Calu3 (cell line): Measurements from ENCODE around the gene SPATC1L. TPM values are rescaled to one million over a fixed set of nuclear protein-coding genes. Genes with fewer than 3 reads are reported as not detected.

Experiments used
- BruUV-seq: library from RNA; stranded (reverse); fragments of 400-500 nt; replicated peaks from 2 replicates; lab custom pipeline; 2021; lab: Mats Ljungman, UMichigan
- CTCF ChIA-PET: fragments of 300-600 bp; sonication (Branson Sonifier 250); formaldehyde crosslinking; loops from one replicate; lab custom pipeline; 2022; ENCODE audit warnings: antibody characterized with exemption; lab: Charles Lee
- DNase-seq: peaks from one replicate; pipeline ENCODE4 v3.0.0; 2022
- H3K27ac Mint-ChIP-seq: one replicate; pipeline ENCODE4 v1.8.0; 2022; ENCODE audit warnings: mixed read lengths; ENCODE audit not compliant: unreplicated experiment
- H3K27me3 Mint-ChIP-seq: one replicate; pipeline ENCODE4 v1.8.0; 2022; ENCODE audit warnings: mixed read lengths; ENCODE audit not compliant: unreplicated experiment
- H3K36me3 Mint-ChIP-seq: one replicate; pipeline ENCODE4 v1.8.0; 2022; ENCODE audit warnings: mild to moderate bottlenecking, moderate library complexity, mixed read lengths; ENCODE audit not compliant: insufficient read depth, unreplicated experiment
- H3K4me1 Mint-ChIP-seq: one replicate; pipeline ENCODE4 v1.8.0; 2022; ENCODE audit warnings: mild to moderate bottlenecking, low read depth, mixed read lengths; ENCODE audit not compliant: unreplicated experiment
- H3K4me3 Mint-ChIP-seq: one replicate; pipeline ENCODE4 v1.8.0; 2022; ENCODE audit warnings: mild to moderate bottlenecking, low read depth, moderate library complexity, mixed read lengths; ENCODE audit not compliant: unreplicated experiment
- H3K9me3 Mint-ChIP-seq: one replicate; pipeline ENCODE4 v1.8.0; 2022; ENCODE audit warnings: low read depth, mixed read lengths; ENCODE audit not compliant: unreplicated experiment
- intact Hi-C: fragments of 100-400 bp; cut with micrococcal nuclease; formaldehyde crosslinking; loops from one replicate; pipeline ENCODE4 v1.10.0; 2022; ENCODE audit not compliant: unreplicated experiment
- total RNA-seq: library from RNA; stranded (reverse); gene quantifications from 2 replicates; pipeline ENCODE4 v1.2.3, GENCODE V29; 2022
- TF ChIP-seq, protein P1 (sequence below): fragments of 200-600 bp; IDR thresholded peaks from one replicate; pipeline ENCODE4 v1.8.0; 2022; ENCODE audit warnings: antibody characterized with exemption; ENCODE audit not compliant: unreplicated experiment

The SPATC1L gene
- total RNA-seq, 1 experiment from 2014 or later = 4.4 TPM

DNA sequence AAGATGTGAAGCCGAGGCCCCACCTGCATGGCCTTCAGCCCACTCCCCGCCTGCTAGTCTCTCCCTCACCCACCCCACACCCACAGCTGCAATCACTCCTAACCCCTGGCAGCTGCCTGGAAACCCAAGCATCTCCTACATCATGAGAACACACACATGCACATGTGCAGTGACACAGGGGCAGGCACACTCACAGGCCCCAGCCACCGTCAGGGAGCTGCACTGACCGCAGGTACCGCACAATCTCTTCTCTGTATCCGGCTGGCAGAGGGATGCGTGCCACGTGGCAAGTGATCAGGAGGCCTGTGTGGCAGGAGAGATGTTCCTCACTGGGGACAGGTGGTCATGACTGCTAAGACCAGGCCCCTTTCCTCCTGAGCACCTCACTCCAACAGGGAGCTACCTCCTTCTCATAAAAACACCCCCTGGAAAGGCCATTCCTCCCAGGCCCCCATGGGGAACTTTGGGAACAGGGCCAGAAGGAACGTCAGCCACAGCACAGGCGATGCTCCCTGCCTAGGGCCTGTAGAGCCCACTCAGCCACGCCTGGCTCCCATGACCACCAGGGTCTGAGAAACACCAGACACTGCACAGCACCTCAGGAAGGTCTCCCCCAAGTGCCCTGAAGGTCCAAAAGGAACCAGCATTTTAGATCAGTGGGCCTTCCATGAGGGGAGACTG, 38.3 kb upstream of the SPATC1L start:
- BruUV-seq = no TSS peak
- no peak overlapping the region for H3K27ac Mint-ChIP-seq
- no peaks in the 10 kb centered on the region for H3K27me3 Mint-ChIP-seq
- H3K4me1 Mint-ChIP-seq = peaks cover 24% of the 10 kb centered on the region
- no peak for DNase-seq
- intact Hi-C loops = loop anchor here (10.0 kb wide), 1 partner anchor 78 kb away; no protein-coding TSS in a partner anchor
- CTCF ChIA-PET = no interaction called here
- H3K4me3 Mint-ChIP-seq = no peak overlapping the region
- H3K36me3 Mint-ChIP-seq = peaks cover 38% of the 10 kb centered on the region
- TF ChIP-seq, protein P1, sequence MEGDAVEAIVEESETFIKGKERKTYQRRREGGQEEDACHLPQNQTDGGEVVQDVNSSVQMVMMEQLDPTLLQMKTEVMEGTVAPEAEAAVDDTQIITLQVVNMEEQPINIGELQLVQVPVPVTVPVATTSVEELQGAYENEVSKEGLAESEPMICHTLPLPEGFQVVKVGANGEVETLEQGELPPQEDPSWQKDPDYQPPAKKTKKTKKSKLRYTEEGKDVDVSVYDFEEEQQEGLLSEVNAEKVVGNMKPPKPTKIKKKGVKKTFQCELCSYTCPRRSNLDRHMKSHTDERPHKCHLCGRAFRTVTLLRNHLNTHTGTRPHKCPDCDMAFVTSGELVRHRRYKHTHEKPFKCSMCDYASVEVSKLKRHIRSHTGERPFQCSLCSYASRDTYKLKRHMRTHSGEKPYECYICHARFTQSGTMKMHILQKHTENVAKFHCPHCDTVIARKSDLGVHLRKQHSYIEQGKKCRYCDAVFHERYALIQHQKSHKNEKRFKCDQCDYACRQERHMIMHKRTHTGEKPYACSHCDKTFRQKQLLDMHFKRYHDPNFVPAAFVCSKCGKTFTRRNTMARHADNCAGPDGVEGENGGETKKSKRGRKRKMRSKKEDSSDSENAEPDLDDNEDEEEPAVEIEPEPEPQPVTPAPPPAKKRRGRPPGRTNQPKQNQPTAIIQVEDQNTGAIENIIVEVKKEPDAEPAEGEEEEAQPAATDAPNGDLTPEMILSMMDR = no peak
- no peaks in the 10 kb centered on the region for H3K9me3 Mint-ChIP-seq

DNA sequence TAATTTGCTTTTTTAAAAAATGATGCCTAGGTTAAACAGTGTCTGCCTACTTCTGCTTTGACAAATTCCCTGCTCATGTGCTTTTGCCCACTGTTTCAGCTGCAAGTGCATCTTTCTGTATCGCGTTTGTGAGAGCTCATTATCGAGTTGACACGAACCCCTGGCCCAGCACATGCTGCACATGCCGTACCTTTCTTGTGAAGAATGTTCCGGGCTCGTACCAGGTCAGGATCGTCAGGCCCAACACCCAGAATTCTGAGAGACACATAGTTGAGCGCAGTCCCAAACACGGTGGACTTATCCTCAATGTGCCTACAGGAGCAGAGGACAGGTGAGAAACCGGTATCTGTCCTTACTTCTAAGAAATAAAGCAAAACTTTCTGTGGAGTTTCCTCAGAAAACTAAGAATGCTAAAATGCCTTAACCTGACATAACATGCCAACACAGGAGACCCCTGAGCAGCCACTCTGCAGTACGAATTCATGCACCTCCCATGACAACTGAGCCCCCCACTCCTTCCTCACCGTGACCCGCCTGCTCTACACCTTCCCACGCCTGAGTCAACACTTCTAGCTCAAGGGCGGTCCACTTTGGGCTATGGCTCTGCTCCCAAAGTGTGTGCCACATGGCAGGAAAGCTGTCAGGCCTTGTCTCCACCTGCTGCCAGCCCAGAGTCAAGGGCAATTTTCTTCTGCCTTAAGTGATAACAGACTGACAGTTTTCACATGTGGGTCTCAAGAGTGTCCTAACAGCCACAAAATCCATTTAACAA, 37.6 kb upstream of the SPATC1L start:
- DNase-seq = no peak
- Mint-ChIP-seq H3K9me3 (no peaks in the 10 kb centered on the region), H3K27ac (no peak overlapping the region), H3K36me3 (peaks cover 33% of the 10 kb centered on the region), H3K4me1 (peaks cover 18% of the 10 kb centered on the region), H3K27me3 (no peaks in the 10 kb centered on the region), H3K4me3 (no peak overlapping the region)
- no TSS peak for BruUV-seq
- TF ChIP-seq, protein P1 = no peak
- intact Hi-C loops = loop anchor here (10.0 kb wide), 1 partner anchor 77 kb away; no protein-coding TSS in a partner anchor
- CTCF ChIA-PET = no interaction called here

DNA sequence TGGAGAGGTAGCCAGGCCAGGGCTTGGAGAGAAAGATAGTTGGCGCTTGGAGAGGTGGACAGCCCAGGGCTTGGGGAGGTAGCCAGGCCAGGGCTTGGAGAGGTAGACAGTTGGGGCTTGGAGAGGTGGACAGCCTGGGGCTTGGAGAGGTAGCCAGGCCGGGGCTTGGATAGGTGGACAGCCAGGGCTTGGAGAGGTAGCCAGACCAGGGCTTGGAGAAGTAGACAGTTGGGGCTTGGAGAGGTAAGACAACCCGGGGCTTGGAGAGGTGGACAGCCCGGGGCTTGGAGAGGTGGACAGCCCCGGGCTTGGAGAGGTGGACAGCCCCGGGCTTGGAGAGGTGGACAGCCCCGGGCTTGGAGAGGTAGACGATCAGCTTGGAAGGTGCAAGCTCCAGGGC, 36.6 kb upstream of the SPATC1L start:
- Mint-ChIP-seq H3K4me3 (no peak overlapping the region), H3K4me1 (peaks cover 12% of the 10 kb centered on the region), H3K27me3 (no peaks in the 10 kb centered on the region), H3K27ac (peak overlapping the region; percentile 39), H3K9me3 (no peaks in the 10 kb centered on the region), H3K36me3 (peaks cover 36% of the 10 kb centered on the region)
- TF ChIP-seq, protein P1 = no peak
- DNase-seq = no peak
- intact Hi-C loops = loop anchor here (10.0 kb wide), 1 partner anchor 76 kb away; no protein-coding TSS in a partner anchor
- CTCF ChIA-PET = no interaction called here
- no TSS peak for BruUV-seq

DNA sequence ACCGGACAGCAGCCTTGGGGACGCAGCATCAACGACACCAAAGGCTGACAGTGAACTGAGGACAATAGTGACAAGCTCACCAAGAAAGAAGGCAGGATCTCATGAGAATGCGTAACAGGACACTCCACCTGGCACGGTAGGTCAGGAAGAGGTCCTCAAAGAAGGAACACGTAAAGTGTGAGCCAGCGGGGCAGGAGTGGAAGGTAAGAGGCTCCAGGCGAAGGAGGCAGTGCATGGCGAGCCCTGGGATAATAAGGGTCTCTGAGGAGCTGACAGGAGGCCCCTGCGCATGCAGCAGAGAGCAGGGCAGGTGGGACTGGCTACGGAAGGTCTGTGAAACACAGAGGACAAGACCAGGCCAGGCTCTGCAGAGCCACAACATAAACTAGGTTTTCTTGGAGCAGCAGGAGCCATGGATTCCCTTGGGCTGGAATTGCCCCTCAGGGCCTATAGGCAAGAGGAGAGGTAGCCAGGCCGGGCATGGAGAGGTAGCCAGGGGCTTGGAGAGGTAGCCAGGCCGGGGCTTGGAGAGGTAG, 36.1 kb upstream of the SPATC1L start:
- Mint-ChIP-seq H3K9me3 (no peaks in the 10 kb centered on the region), H3K27ac (peak overlapping the region; percentile 39), H3K4me3 (no peak overlapping the region), H3K4me1 (peaks cover 7% of the 10 kb centered on the region), H3K27me3 (no peaks in the 10 kb centered on the region), H3K36me3 (peaks cover 31% of the 10 kb centered on the region)
- BruUV-seq = no TSS peak
- TF ChIP-seq, protein P1 = no peak
- CTCF ChIA-PET = no interaction called here
- intact Hi-C loops = loop anchor here (10.0 kb wide), 1 partner anchor 76 kb away; no protein-coding TSS in a partner anchor
- no peak for DNase-seq
